Caco-2 (cell line): ENCODE data around the gene DLG2. TPM values are rescaled to one million over a fixed set of nuclear protein-coding genes. Genes with fewer than 3 reads are reported as not detected.

Experiments
- BruUV-seq: library from RNA; stranded (reverse); fragments of 400-500 nt; replicated peaks from 2 replicates; lab custom pipeline; 2021; lab: Mats Ljungman, UMichigan
- CTCF ChIA-PET: fragments of 300-600 bp; sonication (Branson Sonifier 250); formaldehyde crosslinking; loops from one replicate; lab custom pipeline; 2022; ENCODE audit warnings: antibody characterized with exemption; lab: Charles Lee
- POLR2A ChIA-PET: fragments of 300-600 bp; sonication (Branson Sonifier 250); formaldehyde crosslinking; loops from one replicate; lab custom pipeline; 2022; ENCODE audit warnings: antibody characterized with exemption; lab: Charles Lee
- DNase-seq, 2 experiments: peaks; one replicate each; pipeline versions ENCODE4 v3.0.0 to v3.0.0-alpha.2; 2020 to 2022
- H3K27me3 ChIP-seq: replicated peaks from 2 replicates; pipeline ENCODE4 v1.6.0; 2011; ENCODE audit warnings: low read length; ENCODE audit not compliant: control insufficient read depth, insufficient read depth
- H3K36me3 ChIP-seq: 2 replicates; pipeline ENCODE4 v1.5.1; 2011; ENCODE audit warnings: low read length; ENCODE audit not compliant: control insufficient read depth, insufficient read depth
- H3K4me1 ChIP-seq: fragments of 250-450 bp; sonication (Bioruptor Pico); 2 replicates; pipeline ENCODE4 v1.5.1; 2020; ENCODE audit warnings: mild to moderate bottlenecking
- H3K4me3 ChIP-seq: 2 replicates; pipeline ENCODE4 v1.5.1; 2011; ENCODE audit warnings: low read depth, mild to moderate bottlenecking, control low read depth, low read length
- H3K9me3 ChIP-seq: fragments of 250-450 bp; sonication (Bioruptor Pico); 2 replicates; pipeline ENCODE4 v1.5.1; 2020; ENCODE audit warnings: mild to moderate bottlenecking, moderate library complexity
- H3K27ac Mint-ChIP-seq: one replicate; pipeline ENCODE4 v1.8.0; 2022; ENCODE audit warnings: mixed read lengths; ENCODE audit not compliant: unreplicated experiment
- H3K27me3 Mint-ChIP-seq: one replicate; pipeline ENCODE4 v1.8.0; 2022; ENCODE audit warnings: mixed read lengths; ENCODE audit not compliant: insufficient read depth, unreplicated experiment
- H3K36me3 Mint-ChIP-seq: one replicate; pipeline ENCODE4 v1.8.0; 2022; ENCODE audit warnings: mild to moderate bottlenecking, mixed read lengths; ENCODE audit not compliant: insufficient read depth, unreplicated experiment
- H3K4me1 Mint-ChIP-seq: one replicate; pipeline ENCODE4 v1.8.0; 2022; ENCODE audit warnings: low read depth, mixed read lengths; ENCODE audit not compliant: unreplicated experiment
- H3K4me3 Mint-ChIP-seq: one replicate; pipeline ENCODE4 v1.8.0; 2022; ENCODE audit warnings: mild to moderate bottlenecking, moderate library complexity, mixed read lengths; ENCODE audit not compliant: unreplicated experiment
- H3K9me3 Mint-ChIP-seq: one replicate; pipeline ENCODE4 v1.8.0; 2022; ENCODE audit warnings: mixed read lengths; ENCODE audit not compliant: unreplicated experiment
- CTCF ChIP-seq, 2 experiments: fragments of 200-600 bp in 1 of 2; IDR thresholded peaks; 1 replicate in 1 of 2; 2 replicates in 1 of 2; pipeline versions ENCODE4 v1.5.1 to v1.8.0; 2011 to 2022; ENCODE audit warnings: antibody characterized with exemption in 1 of 2, control low read depth in 1 of 2, inconsistent platforms in 1 of 2, low read depth in 1 of 2, low read length in 1 of 2, mild to moderate bottlenecking in 1 of 2, moderate library complexity in 1 of 2; ENCODE audit not compliant: insufficient read depth in 1 of 2, severe bottlenecking in 1 of 2, unreplicated experiment in 1 of 2
- intact Hi-C: fragments of 100-400 bp; cut with micrococcal nuclease; formaldehyde crosslinking; loops from one replicate; pipeline ENCODE4 v1.10.0; 2022; ENCODE audit not compliant: unreplicated experiment
- total RNA-seq: library from RNA; stranded (reverse); gene quantifications from 2 replicates; pipeline ENCODE4 v1.2.3, GENCODE V29; 2022

The DLG2 gene
- total RNA-seq, 1 experiment from 2014 or later, result 21.6 TPM

DNA sequence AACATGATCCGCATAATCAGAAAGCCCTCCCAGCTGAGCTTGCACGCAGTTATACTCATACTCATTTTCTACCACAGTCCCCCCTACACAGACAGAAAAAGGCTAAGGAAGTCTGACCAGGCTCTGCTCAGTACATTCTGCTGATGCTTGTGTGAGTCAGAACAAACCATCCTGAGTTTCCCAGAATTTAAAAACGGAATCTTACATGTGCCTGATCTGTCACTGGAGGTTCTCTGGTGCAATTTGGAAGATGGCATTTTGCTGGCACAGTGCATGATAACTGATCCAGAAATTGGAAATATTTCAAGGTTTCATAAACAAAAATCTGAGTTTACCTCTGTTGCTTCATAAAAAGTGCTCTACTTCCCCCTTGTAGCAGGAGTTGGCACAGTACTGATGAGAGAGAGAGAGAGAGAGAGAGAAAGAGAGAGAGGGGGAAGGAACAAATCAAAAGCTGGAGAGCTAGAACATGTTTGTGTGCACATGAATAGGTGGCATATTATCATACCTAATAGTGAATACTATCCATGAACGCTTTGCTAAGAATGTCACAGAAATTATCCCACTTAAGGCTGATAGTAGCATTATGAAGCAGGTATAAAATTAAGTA is 1085.3 kb downstream of the DLG2 start:
- no peaks in the 10 kb centered on the region for H3K36me3 Mint-ChIP-seq
- H3K4me3 Mint-ChIP-seq, result no peak overlapping the region
- no peaks in the 10 kb centered on the region for H3K4me1 Mint-ChIP-seq
- H3K27ac Mint-ChIP-seq, result no peak overlapping the region
- Histone ChIP-seq H3K27me3 (no peaks in the 10 kb centered on the region), H3K4me3 (no peak overlapping the region), H3K36me3 (no peaks in the 10 kb centered on the region), H3K9me3 (no peaks in the 10 kb centered on the region; the same call in 1 of the 2 replicates), H3K4me1 (no peaks in the 10 kb centered on the region)
- no TSS peak for BruUV-seq
- POLR2A ChIA-PET, result no interaction called here
- H3K27me3 Mint-ChIP-seq, result peaks cover 13% of the 10 kb centered on the region
- intact Hi-C loops, result loop anchor here (5.0 kb wide), 1 partner anchor 715 kb away; no protein-coding TSS in a partner anchor
- CTCF ChIA-PET, result interaction anchor here (0.6 kb wide), 1 partner anchor 54 kb away, joined by 9 read pairs; no protein-coding TSS in a partner anchor
- no peaks in the 10 kb centered on the region for H3K9me3 Mint-ChIP-seq
- no peak for DNase-seq
- TF ChIP-seq CTCF (IDR thresholded peaks at IDR 0.05; ENCODE audit: insufficient read depth in 1 of 2, low read depth in 1 of 2, low read length in 1 of 2, severe bottlenecking in 1 of 2, unreplicated experiment in 1 of 2), result no peak

GRCh38 chr11:84536456-84536855 is 1090.7 kb downstream of the DLG2 start:
- ChIA-PET CTCF (no interaction called here), POLR2A (no interaction called here)
- H3K27me3 ChIP-seq, result no peaks in the 10 kb centered on the region
- no peak for DNase-seq
- H3K36me3 ChIP-seq, result no peaks in the 10 kb centered on the region
- no peaks in the 10 kb centered on the region for H3K4me1 Mint-ChIP-seq
- intact Hi-C loops, result no loop called here
- no TSS peak for BruUV-seq
- H3K4me3 ChIP-seq, result no peak overlapping the region
- no peak overlapping the region for H3K4me3 Mint-ChIP-seq
- H3K9me3 Mint-ChIP-seq, result no peaks in the 10 kb centered on the region
- no peaks in the 10 kb centered on the region for H3K36me3 Mint-ChIP-seq
- H3K4me1 ChIP-seq, result no peaks in the 10 kb centered on the region
- peaks cover 11% of the 10 kb centered on the region for H3K27me3 Mint-ChIP-seq
- H3K9me3 ChIP-seq, result no peaks in the 10 kb centered on the region; the same call in 1 of the 2 replicates
- no peak for TF ChIP-seq CTCF (IDR thresholded peaks at IDR 0.05; ENCODE audit: insufficient read depth in 1 of 2, low read depth in 1 of 2, low read length in 1 of 2, severe bottlenecking in 1 of 2, unreplicated experiment in 1 of 2)
- H3K27ac Mint-ChIP-seq, result no peak overlapping the region

- H3K9me3 Mint-ChIP-seq, result no peaks in the 10 kb centered on the region
- H3K27me3 Mint-ChIP-seq, result peaks cover 32% of the 10 kb centered on the region
- no peak overlapping the region for H3K4me3 ChIP-seq
- CTCF ChIA-PET, result no interaction called here
- H3K4me1 Mint-ChIP-seq, result no peaks in the 10 kb centered on the region
- H3K4me1 ChIP-seq, result no peaks in the 10 kb centered on the region
- no peaks in the 10 kb centered on the region for H3K36me3 Mint-ChIP-seq
- intact Hi-C loops, result no loop called here
- H3K9me3 ChIP-seq, result no peaks in the 10 kb centered on the region
- no peaks in the 10 kb centered on the region; the same call in 1 of the 2 replicates for H3K27me3 ChIP-seq
- DNase-seq, result no peak
- no peak for TF ChIP-seq CTCF (IDR thresholded peaks at IDR 0.05; ENCODE audit: insufficient read depth in 1 of 2, low read depth in 1 of 2, low read length in 1 of 2, severe bottlenecking in 1 of 2, unreplicated experiment in 1 of 2)
- H3K4me3 Mint-ChIP-seq, result no peak overlapping the region
- no peaks in the 10 kb centered on the region for H3K36me3 ChIP-seq
- H3K27ac Mint-ChIP-seq, result no peak overlapping the region
- POLR2A ChIA-PET, result no interaction called here
- no TSS peak for BruUV-seq
These were observed 1094.8 kb downstream of the DLG2 start for GRCh38 chr11:84532364-84532763.
